ENCODE data around the gene ABLIM1.
"Not testable (repeated sequence)": the region's sequence is repeated elsewhere in the genome, so short reads cannot be mapped to it uniquely, and the experiment has no call there.

Gene ABLIM1

GRCh38 chr10:114658175-114658574 is at the start of gene ABLIM1:
ABLIM1 (minus strand) TSS chr10:114658275; CDS start chr10:114658200, 75 bp downstream.
- H3K27ac ChIP-seq: no peak within 1 kb of the TSS
- no peak for DNase-seq (ENCODE audit: low read depth, low spot score)

- no peak overlapping the region for H3K27ac ChIP-seq
- DNase-seq (ENCODE audit: low read depth, low spot score): no peak
Observed at GRCh38 chr10:114706458-114707055, 48.5 kb upstream of the ABLIM1 start.

DNA sequence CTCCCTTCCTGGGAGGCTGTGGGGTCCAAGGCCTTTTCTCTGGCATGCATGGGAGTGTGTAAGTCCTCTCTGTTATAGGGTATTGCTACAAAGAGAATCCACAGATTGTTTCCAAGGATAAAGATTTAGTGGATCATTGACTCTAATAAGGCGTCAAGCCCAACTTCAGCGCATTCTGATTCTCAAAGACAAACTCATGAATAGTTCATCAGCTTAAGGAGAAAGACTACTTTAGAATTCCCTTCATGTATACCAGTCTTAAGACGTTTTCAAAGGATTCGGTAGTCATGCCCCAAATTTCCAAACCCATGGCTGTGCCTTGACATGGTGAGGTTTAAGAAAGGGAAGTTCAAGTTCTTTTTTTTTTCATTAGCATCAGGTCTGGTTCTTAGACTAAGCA is 46.6 kb upstream of the ABLIM1 start:
- no peak for DNase-seq (ENCODE audit: low read depth, low spot score)
- H3K27ac ChIP-seq: no peak overlapping the region

GRCh38 chr10:114703377-114704107 is 45.5 kb upstream of the ABLIM1 start:
- H3K27ac ChIP-seq: no peak overlapping the region
- DNase-seq (ENCODE audit: low read depth, low spot score): no peak

GRCh38 chr10:114698271-114699061 is 40.4 kb upstream of the ABLIM1 start:
- no peak for DNase-seq (ENCODE audit: low read depth, low spot score)
- no peak overlapping the region for H3K27ac ChIP-seq

DNA sequence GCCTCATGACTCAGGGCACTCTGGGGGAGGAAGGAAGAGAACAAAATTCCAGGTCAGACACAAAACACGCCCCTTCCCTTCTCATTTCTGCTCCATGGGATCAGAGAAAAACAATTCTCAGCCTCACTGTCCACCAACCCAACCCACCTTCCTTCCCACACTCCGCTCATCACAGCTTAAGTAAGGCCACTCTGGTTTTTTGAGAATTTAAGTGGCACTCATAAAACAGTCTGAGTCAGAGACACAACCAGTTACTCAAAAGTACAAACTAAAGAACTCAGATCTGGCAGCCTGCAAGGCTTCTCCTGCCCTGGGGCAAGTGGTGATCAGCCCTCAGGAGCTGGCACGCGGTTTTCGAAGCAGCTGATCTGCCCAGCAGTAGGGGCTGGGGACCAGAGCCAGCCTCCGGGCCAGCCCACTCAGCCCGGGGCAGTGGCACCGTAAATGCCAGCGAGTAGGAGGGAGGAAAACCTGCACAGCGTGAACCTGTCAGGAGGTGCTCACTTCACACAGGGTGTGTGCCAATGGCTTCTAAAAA is 39.1 kb upstream of the ABLIM1 start:
- DNase-seq (ENCODE audit: low read depth, low spot score): no peak
- peak overlapping the region; percentile 21 for H3K27ac ChIP-seq

DNA sequence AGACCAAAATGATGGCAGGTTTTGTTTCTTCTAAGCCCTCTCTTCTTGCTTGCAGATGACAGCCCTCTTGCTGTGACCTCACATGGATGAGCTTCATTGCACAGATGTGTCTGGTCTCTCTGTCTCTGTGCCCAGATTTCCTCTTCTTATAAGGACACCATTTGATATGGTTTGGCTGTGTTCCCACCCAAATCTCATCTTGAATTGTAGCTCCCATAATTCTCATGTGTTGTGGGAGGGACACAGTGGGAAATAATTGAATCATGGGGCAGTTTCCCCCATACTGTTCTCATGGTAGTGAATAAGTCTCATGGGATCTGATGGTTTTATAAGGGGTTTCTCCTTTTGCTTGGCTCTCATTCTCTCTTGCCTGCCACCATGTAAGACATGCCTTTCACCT is 38.2 kb upstream of the ABLIM1 start:
- H3K27ac ChIP-seq; DNase-seq (ENCODE audit: low read depth, low spot score): not testable (repeated sequence)

- H3K27ac ChIP-seq: no peak overlapping the region
- DNase-seq (ENCODE audit: low read depth, low spot score): no peak
Observed at GRCh38 chr10:114694752-114695151, 36.7 kb upstream of the ABLIM1 start.

DNA sequence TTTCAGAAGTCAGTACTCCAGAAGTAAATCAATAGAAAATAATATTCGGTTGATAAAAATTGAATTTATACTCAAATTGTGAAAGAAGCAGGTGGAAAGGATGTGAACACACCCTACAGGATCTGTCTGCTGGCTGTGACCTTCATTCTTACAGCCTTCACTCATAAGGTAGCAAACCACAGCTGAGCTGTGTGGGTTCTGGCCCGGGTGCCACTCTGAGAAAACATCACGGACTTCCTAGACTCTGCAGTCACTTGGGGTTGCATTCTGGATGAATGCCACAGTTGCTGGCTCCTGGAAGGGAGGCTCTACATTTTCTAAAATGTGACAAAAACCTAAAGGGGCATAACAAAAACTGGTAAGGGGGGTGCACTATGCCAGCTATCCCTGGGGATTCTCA is 36.0 kb upstream of the ABLIM1 start:
- H3K27ac ChIP-seq: no peak overlapping the region
- no peak for DNase-seq (ENCODE audit: low read depth, low spot score)

DNA sequence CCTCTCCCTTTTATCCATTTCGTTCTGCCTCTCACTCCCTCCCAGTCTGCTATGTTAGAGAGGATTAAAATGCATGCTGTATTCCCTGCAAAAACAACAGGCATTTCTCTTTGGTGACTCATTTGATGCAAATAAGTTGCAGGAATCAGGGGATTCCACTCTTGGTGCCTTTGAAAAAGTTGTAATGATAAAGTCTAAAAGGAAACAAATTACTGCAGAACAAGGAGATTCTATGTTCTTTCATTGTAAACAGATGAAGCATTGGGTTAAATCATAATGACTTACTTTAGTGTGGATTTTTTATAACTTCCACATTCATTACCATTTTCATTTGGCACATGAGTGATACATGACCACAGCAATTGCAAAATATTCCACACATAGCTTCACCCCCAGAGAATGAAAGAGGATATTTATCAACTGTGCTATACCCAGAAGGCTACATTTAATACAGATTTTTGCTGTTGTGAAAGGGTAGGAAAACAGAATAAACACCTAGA is 33.4 kb upstream of the ABLIM1 start:
- no peak for DNase-seq (ENCODE audit: low read depth, low spot score)
- no peak overlapping the region for H3K27ac ChIP-seq

- H3K27ac ChIP-seq: no peak overlapping the region
- DNase-seq (ENCODE audit: low read depth, low spot score): no peak
Observed at GRCh38 chr10:114688786-114689185, 30.7 kb upstream of the ABLIM1 start.

DNA sequence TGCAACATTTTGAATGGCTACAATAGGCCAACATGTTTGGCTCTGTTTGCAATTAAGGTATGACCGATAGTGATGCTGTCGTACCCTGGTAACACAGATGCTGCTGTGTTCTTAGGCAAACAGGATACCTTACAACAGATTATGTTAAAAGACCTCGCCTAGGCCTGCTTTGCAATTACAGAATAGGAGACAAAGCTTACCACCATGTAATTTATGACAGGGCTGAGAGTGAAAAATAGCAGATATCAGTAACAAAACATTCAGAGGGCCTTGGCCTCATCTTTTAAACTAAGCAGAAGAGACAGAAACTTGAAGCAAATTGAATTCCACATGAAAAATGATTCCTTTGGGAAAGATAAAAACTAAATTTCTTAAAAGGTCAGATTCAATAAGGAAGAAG is 29.4 kb upstream of the ABLIM1 start:
- DNase-seq (ENCODE audit: low read depth, low spot score): no peak
- H3K27ac ChIP-seq: no peak overlapping the region

- DNase-seq (ENCODE audit: low read depth, low spot score): no peak
- no peak overlapping the region for H3K27ac ChIP-seq
Observed at GRCh38 chr10:114686013-114686412, 27.9 kb upstream of the ABLIM1 start.

DNA sequence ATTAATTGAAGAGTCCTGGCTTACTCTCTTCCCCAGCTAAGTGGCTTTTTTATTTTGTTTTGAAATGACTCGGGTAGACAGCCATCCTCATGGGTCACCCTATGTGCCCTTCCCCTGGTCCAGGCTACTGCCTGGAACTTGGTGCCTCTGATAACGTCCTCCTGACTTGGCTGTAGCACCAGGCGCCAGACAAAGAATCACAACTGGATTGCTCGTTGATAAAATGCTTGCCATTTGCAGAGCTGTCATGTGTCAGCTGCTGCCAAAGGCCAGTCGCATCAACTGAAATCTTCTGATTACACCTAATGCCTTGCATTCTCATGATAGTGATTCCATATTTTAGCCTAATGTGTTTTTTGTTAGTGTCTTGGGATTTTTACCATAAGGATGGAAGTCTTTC is 27.4 kb upstream of the ABLIM1 start:
- DNase-seq (ENCODE audit: low read depth, low spot score): no peak
- peak overlapping the region; percentile 79 for H3K27ac ChIP-seq

DNA sequence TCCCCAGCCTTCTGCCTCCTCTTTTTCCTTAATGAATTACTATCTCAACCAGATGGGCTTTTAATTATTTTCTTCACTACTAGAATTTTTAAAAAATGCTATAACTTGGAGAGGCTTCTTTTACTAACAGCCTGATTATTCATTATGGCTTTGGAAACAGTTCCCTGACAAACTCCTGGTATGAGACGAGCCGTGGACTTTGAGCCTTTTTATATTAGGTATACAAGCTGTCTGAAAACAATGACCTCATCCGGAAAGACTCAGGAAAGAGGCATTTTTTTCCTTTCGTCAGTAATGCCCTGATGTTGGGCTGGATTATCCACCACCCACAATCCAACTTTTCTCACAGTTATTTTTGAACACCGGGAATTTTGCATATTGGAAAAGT is 26.7 kb upstream of the ABLIM1 start:
- no peak for DNase-seq (ENCODE audit: low read depth, low spot score)
- H3K27ac ChIP-seq: peak overlapping the region; percentile 79

- no peak for DNase-seq (ENCODE audit: low read depth, low spot score)
- peak overlapping the region; percentile 79 for H3K27ac ChIP-seq
Observed at GRCh38 chr10:114684084-114684821, 26.2 kb upstream of the ABLIM1 start.

GRCh38 chr10:114683593-114683992 is 25.5 kb upstream of the ABLIM1 start:
- H3K27ac ChIP-seq: peak overlapping the region; percentile 79
- DNase-seq (ENCODE audit: low read depth, low spot score): no peak

DNA sequence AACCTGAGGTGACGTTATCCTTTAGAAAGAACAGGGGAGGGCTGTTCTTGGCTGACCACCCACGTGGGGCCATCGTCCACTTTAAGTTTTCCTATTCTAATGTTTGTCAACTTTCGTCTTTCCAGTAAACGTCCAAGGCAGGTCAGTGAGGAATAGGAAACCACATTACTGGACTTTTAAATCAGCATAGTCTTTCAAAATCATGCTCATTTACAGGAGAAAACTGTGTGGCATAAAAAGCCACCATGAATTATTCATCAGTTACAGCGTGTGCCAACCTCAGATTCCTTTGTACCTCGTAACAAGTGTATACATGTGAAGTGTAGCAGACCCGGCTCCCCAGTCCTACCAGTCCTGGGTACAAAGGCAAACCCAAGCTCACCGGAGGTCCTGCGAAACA is 25.1 kb upstream of the ABLIM1 start:
- peak overlapping the region; percentile 79 for H3K27ac ChIP-seq
- peak; percentile 29 for DNase-seq (ENCODE audit: low read depth, low spot score)

DNA sequence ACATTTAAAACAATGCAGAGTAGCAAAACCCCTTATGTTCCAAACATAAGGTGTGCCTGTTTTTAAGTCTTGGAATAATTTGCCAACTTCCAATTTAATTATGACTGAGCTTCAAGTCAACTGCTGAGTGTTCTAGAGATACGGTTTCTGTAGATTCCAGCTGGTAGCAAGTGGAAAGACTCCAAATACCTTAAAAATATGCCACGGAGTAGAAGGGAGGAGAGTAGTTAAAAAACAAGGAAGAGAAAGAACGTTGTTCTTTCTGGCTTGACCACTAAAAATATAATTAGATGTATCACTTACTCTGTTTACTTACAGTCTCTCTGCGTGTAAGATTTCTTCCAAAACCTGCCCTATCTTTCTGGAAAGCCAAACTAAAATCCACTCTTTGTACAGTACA is 24.5 kb upstream of the ABLIM1 start:
- DNase-seq (ENCODE audit: low read depth, low spot score): no peak
- H3K27ac ChIP-seq: peak overlapping the region; percentile 79

- peak overlapping the region; percentile 79 for H3K27ac ChIP-seq
- no peak for DNase-seq (ENCODE audit: low read depth, low spot score)
Observed at GRCh38 chr10:114682121-114682520, 24.0 kb upstream of the ABLIM1 start.
